CD4-positive, alpha-beta T cell treated with Interleukin-17A for 4 hours (primary cell): ENCODE results near the gene LHPP.
A peak's percentile ranks its signal among the peaks of the same experiment; 100 is the strongest.

Experiments used
- DNase-seq: peaks from one replicate; pipeline ENCODE4 v3.0.0-alpha.2; 2020; ENCODE audit warnings: mixed read lengths

The LHPP gene

GRCh38 chr10:124648738-124649137 lies 187.1 kb downstream of the LHPP start:
- DNase-seq: peak; percentile 70

DNA sequence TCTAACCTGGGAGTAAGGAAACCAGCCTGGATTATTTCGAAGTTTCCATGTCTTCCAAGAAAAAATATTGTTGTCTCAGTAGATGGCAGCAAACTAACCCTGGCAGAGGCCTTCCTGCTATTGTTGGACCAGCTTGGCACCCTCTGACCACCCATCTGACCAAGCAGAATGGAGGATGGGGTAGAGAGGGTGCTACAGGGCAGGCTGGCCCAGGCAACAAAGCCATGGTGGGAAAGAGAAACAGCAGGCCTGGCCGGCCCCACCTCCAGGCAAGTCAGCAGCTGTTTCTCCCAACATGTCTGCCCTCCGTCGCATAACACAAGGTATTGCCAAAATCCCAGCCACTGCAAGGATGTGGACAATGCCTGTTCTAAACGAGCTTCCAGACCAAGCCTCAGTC lies 187.6 kb downstream of the LHPP start:
- DNase-seq: no peak

DNA sequence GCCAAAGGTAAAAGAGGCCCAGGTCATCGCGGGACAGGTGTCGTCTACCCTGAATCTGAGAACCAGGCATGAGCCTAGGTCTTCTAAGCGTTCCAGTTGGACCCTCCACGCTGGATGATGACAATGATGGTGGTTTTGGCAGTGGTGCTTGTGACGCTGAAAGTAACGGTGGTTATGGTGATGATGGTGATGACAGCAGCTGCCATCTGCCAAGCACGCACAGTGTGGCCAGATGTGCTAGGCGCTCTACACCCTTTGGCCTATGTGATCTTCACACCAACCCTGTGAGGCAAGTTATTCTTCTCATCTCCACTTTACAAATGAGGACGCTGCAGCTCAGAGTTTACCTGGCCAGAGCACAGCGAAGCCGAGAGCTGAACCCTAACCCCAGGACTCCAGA lies 188.6 kb downstream of the LHPP start:
- DNase-seq: no peak

DNA sequence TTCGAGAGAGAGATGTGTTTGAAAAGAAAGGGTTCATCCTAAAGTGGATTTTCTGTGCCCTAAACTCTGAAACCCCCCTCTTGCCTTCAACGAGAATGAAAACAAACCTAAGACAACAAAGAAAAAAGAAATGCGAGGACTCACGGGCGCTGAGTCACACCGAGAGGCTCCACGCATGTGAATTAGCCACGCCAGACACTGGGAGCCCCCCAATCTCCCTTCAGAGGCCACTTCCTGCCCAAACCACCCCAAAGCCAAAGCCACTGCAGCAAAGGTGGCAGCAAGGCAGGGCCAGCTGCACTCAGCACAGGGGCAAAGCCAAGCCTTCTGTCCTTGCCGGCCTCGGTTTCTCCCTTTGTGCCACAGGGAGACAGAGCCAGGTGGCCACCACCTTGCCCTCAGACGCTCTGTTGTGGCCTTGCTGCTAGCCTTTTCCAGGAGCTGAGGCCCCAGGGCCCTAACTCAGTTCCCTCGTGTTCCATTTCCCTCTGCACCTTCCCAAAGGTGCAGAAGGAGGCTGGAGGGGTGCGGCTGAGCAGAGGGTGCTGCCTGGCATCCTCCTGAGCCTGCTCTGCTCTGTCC lies 189.3 kb downstream of the LHPP start:
- peak; percentile 80 for DNase-seq

GRCh38 chr10:124651402-124651891 lies 189.8 kb downstream of the LHPP start:
- DNase-seq: no peak

DNA sequence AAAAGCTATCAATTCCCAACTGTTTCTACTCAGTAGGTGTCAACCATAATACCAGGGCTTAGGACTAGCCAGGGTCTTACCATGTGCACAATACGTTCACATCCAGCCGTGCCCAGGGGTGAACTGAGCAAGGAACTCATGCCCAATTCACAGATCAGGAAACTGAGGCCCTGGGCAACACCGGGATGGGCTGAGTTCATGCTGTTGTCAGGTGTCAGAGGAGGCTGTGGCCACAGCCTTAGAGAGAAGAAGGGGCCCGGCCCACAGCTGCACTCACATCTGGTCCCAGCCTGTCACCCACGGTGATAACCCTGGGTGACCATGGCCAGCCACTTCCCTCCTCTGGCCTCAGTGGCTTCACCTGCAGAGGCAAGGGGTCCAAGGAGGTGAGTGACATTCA lies 190.6 kb downstream of the LHPP start:
- DNase-seq: no peak

DNA sequence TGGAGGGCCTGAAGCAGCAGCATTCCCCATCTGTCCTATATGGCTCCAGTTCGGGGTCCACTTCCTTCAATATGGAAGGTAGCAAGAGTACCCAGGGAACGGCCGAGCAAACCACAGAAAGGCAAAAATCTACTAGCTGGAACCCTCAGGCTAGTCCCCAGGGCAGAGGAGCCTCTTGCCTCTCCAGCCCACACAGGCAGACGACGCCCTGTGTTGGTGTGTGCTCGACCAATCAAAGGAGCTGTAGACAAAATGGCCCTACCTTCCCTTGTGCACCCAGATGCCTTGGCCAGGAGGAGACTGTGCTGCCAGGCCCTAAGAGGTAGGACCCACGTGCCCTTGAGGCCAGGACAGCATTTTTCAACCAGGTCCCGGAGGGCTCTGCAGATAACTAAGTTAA lies 191.1 kb downstream of the LHPP start:
- DNase-seq: no peak

DNA sequence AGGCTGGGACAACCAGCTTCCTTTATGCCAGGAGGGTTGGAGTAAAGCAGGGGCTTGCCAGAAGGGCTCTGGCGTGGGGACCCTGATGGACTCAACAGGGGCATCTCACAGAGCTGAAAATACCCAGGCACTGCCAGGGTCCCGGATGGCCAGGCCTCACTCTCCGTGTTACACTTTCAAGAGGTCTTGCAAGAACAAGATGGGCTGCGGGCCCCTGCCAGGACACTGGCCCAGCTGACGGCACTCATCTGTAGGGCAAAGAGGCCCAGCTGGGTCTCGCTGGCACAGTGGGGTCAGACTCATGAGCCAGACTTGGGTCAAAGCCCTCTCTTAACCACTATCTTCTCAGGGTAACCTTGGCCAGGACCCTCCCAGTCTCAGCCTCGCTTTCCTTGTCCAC lies 191.7 kb downstream of the LHPP start:
- DNase-seq: no peak

GRCh38 chr10:124653811-124654651 lies 192.4 kb downstream of the LHPP start:
- DNase-seq: no peak

- peak; percentile 53 for DNase-seq
Observed at GRCh38 chr10:124654686-124655085, 193.1 kb downstream of the LHPP start.

GRCh38 chr10:124655191-124656112 lies 193.8 kb downstream of the LHPP start:
- DNase-seq: no peak

- DNase-seq: no peak
Observed at GRCh38 chr10:124656113-124656490, 194.5 kb downstream of the LHPP start.

GRCh38 chr10:124656541-124656940 lies 194.9 kb downstream of the LHPP start:
- DNase-seq: no peak

- DNase-seq: peak; percentile 61
Observed at GRCh38 chr10:124657806-124658205, 196.2 kb downstream of the LHPP start.

- no peak for DNase-seq
Observed at GRCh38 chr10:124658591-124659242, 197.1 kb downstream of the LHPP start.

DNA sequence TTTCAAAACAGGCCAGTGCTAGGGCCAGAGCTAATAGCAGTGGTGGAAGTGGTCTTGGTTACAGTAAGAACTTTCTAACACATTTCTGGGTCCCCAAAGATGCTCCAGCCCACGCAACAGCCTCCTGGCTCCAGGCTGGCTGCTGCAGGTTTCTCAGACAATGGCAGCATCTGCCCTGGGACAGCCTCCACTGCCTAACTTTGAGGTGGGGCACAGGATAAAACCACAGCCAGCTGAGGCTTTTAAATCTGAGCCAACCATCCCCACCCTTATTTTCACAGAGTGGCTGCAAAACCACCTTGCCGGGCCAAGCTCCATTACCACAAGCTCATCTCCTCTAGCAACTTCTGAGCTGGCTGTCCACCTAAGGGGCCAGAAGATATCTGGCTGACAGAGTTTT lies 197.8 kb downstream of the LHPP start:
- peak; percentile 38 for DNase-seq

DNA sequence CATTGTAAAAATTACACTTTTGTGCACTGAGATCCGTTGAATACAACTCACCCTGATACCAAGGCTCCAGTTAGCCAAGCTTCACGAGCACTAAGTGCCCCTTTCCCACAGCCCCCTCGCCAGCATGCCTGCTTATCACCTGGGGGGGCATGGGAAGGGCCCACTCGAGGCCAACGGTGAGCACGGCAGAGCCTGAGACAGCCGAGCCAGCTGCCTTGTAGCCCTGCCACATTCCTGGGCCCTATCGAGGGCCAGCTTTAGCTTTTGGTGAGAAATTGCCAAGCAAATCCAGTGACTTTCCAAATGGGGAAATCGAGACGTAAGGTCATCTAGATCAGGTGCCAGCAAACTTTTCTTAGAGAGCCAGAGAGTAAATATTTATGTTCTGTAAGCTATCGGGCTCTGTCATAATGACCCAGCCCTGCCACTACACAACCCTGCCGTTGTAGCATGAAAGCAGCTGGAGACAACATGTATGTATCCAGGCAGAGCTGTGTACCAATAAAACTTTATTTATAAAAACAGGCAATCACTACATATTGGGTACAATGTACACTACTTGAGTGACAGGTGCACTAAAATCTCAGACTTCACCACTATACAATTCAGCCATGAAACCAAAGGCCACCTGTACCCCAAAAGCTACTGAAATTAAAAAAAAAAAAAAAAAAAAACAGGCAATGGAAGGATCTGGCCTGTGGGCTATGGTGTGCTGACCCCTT lies 198.9 kb downstream of the LHPP start:
- no peak for DNase-seq

- no peak for DNase-seq
Observed at GRCh38 chr10:124661660-124662180, 200.1 kb downstream of the LHPP start.

DNA sequence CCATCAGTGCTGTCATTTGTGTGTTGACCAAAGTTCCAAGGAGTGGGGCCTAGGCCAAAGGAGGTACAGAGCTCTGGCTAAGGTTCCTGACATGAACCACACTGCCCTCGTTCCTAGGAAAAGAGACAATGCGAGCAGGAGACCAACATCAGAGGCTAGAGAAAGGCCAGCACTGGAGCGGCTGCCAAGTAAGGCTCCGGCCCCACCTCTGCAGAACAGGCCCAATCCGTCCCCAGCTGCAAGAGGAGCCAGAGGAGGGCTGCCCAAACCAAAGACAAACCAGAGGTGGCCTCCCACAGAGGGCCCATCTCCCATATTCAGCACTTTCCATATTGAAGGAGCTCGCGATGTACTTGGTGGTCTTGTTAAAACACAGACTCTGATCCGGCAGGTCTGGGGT lies 201.6 kb downstream of the LHPP start:
- DNase-seq: no peak
